ENCODE data around the gene TMPRSS11E.
A peak's percentile ranks its signal among the peaks of the same experiment; 100 is the strongest.
"Not testable (repeated sequence)": the region's sequence is repeated elsewhere in the genome, so short reads cannot be mapped to it uniquely, and the experiment has no call there.

The TMPRSS11E gene

DNA sequence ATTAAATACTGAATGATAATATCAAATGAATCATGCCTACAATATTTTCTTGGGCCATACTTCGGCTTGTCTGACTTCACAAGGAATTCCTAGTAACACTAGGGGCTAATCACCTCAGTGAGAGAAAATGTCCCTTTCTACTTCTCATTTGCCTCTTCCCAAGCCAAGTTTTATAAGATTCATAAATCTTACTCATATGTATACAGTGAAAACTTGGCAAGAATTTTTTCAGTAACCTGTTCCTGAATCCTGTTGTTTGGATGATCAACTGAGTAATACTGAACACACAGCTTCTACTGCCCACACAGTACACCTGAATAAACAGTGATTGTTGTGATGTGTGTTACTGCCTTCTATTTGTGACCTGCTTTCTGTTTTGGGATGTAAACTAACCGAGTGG lies 16.5 kb downstream of the TMPRSS11E start:
- DNase-seq: no peak

DNA sequence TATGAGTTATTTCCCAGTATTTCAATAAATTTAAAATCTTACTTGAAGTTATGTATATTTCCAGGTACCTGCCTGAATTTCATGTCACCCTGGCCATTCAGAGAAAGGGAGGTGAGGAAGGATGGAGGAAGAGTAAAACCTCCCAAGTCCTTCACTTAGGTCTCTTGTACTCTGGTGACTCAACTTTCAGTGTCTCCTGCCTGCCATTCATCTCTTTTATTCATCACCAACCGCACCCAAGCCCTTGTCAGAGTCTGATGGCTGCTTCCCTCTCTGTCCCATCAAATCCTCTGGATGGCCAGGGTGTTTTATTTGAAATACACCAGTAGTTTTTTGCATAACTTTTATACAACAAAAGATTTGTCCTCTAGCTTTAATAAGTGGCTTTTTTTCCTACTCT lies 17.8 kb downstream of the TMPRSS11E start:
- no peak for DNase-seq

DNA sequence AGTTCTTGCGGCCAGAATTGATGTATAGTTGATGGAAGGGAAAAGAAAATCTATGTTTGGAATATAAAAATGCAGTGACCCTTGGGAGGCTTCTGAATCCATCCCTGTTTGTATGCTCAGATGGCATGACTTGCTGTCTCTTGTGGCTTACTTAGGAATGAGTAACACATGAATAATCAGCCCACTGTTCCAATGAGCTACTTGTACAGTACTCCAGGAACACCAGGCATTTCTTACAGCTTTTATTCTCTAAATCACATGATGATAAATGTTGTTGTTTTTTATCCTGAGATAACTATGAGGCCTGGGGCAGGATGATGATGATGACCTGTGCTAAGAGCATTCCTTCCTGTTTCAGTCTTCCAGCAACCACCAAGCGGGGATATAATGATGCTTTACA lies 18.9 kb downstream of the TMPRSS11E start:
- DNase-seq: no peak

DNA sequence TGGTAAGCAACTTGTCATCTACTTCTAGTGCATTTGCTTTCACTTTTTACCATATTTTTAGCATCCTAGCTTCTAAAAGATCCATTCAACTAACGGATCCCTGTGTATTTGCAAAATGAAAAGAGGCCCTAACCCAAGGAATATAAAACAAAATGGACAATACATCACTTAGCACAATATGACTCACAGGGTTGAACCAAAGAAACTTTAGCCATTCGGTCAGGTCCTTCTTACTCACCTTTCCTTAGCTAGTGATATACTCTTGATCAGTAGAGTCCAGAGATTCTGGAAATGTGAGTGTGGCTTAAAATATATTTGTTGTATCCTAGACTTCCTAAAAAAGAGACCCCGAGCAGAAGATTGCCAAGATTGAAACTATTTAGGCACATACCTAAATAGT lies 19.5 kb downstream of the TMPRSS11E start:
- DNase-seq: no peak

DNA sequence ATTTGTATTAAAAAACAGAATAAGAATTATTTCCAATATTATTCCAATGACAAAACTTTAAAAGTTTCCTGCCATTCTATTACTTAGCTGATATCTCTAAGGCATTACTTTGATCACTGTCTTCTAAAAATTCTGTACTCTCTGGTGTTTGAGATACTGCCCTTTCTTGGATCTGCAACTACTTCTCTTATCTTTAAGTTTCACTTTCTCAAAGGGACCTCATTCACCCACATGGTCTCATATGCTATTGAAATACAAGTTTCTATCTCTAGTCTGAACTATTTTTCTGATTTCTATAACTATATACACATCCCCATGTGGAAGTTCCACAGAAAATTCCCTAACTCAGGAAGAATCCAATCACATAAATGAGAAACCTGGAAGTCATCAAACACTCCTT lies 22.2 kb downstream of the TMPRSS11E start:
- no peak for DNase-seq

DNA sequence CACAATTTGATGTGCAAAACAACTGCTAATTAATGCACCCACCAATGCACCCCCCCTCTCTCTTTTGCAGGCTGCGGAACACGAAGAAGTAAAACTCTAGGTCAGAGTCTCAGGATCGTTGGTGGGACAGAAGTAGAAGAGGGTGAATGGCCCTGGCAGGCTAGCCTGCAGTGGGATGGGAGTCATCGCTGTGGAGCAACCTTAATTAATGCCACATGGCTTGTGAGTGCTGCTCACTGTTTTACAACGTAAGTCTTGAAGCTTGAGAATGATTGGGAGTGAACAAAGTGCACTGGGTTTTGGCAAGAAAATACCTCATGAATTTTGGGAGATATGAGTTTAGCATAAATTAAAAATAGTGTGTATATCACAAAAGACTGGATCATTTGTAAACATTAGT lies 28.9 kb downstream of the TMPRSS11E start:
- no peak for DNase-seq

DNA sequence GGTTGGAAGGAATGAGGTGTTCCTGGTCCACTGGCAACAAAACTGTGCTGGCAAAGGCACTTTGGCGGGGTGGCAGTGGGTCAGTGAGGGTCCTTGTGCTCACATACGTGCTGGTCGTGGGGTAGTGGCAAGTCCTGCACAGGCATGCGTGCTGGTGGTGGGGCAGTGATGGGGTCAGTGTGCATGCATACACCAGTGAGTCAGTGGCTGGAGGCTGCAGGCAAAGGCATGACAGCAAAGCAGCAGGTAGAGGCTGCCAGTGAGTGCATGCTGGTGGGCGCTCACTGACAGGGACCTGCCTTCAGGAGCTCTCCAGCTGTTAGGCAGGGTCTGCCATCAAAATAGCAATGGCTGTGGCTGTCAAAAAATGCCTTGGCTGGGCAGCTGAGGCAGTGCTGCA lies 42.1 kb downstream of the TMPRSS11E start:
- no peak for DNase-seq

DNA sequence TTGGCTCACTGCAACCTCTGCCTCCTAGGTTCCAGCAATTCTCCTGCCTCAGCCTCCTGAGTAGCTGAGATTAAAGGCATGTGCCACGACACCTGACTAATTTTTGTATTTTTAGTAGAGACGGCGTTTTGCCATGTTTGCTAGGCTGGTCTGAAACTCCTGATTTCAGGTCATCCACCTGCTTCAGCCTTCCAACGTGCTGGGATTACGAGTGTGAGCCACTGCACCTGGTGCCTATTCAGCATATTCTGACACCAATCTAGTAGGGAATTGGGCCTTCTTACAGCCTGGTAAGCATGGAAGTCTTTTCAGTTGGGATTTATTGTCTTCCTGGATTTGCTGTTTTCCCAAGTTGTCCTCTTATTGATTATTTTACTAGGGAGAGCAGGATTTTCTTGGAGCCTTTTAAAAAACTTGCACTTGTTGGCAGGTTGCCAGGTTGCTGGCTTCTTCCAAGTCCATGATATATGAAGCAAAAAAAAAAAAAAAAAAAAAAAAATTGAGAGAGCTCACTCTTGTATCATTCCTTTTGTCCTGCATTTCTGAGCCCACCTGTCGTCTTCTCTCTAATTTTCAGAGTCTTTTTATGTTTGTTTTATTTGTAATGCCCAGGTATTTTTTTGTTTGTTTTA lies 43.7 kb downstream of the TMPRSS11E start:
- no peak for DNase-seq

DNA sequence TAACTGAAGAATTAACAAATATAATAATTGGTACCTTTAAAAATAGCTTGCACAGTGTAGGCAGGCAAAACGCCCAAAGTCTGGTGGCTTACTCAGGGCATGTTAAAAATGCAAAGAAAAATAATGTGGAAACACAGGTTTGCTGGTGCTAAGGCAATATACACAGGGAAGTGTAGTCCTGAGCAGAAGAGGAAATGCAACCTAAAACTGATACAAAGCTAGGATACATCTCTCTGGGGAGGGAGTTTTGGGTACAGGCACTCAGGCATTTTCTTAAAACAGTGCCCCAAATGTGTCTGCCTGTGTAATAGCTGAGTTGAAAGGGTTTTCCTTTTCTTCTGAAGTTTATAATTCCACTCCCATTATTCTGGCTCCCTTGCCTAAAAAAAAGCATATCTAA lies 47.4 kb downstream of the TMPRSS11E start:
- DNase-seq: no peak

DNA sequence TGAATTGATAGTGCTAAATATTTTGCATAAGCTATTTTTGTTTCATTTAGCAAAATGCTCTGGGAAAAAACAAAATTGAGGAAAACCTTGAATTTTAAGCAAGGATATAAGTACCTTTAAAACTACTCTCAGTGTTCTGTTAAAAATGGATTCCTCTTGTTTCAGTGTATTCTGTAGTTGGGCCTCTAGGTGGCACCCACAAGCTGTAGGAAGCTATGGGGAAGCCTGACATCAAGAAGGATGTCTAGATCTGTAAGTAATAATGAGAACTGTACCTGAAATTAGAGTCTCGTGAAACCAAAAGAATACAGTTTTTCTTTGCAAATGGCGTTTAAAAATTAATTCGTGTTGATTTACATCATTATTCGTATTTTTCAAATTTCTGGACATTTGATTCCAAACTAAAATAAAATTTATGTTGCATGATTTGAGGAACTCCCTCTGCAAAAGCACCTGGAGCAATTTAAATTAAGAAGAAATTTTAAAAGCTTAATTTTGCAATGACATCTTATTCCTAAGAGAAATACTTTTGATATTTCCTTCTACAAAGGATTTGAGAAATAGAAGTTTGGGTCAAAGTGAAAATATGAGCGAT lies 51.2 kb downstream of the TMPRSS11E start:
- DNase-seq: peak; percentile 28

DNA sequence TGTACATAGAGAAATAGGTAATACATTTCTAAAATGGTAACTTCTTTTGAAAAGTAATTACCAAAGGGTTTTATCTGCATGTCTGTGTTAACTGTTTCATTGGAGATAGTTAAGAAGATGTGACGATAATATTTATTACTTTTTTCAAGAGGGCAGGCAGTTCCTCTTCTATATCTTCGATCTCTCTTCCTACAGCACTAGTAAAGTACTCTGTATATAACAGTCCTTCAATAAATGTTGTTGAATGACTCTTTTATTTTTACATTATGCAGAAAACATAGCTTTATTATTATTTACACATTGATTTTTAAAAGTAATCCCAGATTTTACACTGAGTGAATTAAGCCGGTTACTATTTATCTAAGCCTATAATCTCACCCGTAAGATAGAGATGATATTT lies 51.8 kb downstream of the TMPRSS11E start:
- DNase-seq: no peak

DNA sequence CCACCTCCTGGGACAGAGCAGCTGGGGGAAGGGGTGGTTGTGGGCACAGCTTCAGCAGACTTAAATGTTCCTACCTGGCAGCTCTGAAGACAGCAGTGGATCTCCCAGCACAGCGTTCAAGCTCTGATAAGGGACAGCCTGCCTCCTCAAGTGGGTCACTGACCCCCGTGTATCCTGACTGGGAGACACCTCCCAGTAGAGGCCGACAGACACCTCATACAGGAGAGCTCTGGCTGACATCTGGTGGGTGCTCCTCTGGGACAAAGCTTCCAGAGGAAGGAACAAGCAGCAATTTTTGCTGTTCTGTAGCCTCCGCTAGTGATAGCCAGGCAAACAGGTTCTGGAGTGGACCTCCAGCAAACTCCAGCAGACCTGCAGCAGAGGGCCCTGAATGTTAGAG lies 56.2 kb downstream of the TMPRSS11E start:
- DNase-seq: not testable (repeated sequence)

DNA sequence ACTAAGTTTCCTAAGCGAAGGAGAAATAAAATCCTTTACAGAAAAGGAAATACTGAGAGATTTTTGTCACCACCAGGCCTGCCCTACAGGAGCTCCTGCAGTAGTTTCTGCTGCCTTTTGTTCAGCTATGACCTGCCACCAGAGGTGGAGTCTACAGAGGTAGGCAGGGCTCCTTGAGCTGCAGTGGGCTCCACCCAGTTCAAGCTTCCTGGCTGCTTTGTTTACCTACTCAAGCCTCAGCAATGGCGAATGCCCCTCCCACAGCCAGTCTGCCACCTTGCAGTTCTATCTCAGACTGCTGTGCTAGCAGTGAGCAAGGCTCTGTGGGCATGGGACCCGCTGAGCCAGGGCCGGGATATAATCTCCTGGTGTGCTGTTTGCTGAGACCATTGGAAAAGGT lies 57.6 kb downstream of the TMPRSS11E start:
- DNase-seq: not testable (repeated sequence)

DNA sequence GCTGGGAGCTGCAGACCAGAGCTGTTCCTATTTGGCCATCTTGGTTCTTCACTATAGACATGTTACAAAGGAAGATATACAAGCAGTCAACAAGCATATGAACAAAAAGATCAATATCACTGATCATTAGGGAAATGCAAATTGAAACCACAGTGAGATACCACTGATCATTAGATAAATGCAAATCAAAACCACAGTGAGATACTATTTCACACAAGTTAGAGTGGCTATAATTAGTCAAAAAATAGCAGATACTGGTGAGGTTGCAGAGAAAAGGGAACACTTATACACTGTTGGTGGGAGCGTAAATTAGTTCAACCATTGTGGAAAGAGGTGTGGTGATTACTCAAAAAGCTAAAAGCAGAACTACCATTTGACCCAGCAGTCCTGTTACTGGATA lies 58.2 kb downstream of the TMPRSS11E start:
- not testable (repeated sequence) for DNase-seq

DNA sequence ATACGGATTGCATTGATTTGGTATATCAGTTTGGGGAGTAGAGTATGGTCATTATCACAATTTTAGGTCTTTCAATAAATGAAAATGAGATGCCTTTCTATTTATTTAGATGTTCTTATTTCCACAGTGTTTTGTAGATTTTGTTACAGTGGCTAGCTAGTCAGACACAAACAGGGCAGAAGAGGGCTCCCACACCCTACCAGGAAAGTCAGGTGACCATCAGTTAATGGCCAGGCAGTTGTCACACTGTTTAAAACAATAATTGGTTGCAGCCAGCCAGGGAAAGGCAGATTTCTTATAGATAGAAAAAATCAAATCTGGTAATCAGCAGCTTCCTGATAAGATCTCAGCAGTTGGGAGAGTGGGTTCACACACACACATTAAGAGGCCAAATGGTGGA lies 71.6 kb downstream of the TMPRSS11E start:
- no peak for DNase-seq

DNA sequence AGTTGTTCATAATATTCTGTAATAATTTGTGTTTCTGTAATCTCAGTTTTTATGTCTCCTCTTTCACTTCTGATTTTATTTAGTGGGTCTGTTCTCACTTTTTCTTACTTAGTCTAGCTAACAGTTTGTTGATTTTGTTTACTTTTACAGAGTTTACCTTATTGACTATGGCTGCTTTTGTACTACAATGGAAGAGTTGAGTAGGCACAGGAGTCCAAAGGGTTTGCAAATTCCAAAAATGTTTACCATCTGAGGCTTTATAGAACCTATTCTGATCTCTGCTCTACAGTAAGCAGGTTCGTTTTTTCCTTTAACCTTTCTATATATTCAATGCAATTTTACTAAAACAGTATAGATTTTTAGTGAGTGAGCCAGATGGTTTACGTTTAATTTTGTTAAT lies 73.7 kb downstream of the TMPRSS11E start:
- no peak for DNase-seq

DNA sequence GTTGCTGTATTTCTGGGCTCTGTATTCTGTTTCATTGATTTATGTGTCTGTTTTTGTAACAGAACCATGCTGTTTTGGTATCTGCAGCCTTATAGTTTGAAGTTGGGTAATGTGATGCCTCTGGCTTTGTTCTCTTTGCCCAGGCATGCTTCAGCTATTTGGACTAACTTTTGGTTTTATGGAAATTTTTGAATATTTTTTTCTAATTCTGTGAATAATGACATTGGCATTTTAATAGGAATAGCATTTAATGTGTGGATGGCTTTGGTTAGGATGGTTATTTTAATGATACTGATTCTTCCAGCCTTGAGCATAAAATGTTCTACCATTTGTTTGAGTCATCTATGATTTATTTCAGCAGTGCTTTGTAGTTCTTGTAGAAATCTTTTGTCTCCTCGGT lies 75.0 kb downstream of the TMPRSS11E start:
- not testable (repeated sequence) for DNase-seq

DNA sequence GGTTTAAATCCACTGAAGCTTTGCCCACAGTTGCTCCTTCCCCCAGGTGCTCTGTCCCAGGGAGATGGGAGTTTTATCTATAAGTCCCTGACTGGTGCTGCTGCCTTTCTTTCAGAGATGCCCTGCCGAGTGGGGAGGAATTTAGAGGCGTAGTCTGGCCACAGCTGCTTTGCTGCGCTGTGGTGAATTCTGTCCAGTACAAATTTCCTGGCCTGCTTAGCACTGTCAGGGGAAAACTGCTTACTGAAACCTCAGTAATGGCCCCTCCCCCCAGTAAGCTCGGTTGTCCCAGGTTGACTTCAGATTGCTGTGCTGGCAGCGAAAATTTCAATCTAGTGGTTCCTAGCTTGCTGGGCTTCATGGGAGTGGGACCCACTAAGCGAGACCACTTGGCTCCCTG lies 88.7 kb downstream of the TMPRSS11E start:
- no peak for DNase-seq

DNA sequence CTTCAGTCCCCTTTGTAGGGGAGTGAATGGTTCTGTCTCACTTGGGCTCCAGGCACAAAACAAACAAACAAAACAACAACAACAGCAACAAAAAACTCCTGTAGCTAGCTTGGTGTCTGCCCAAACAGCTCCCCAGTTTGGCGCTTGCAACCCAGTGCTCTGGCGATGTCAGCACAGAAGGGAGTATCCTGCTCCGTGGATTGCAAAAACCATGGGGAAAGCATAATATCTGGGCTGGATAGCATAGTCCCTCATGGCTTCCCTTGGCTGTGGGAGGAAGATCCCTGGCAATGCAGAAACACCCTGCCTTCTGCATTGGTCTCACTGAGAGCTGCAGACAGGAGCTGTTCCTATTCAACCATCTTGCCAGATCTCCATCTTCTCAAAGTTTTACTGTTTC lies 89.1 kb downstream of the TMPRSS11E start:
- DNase-seq: no peak

DNA sequence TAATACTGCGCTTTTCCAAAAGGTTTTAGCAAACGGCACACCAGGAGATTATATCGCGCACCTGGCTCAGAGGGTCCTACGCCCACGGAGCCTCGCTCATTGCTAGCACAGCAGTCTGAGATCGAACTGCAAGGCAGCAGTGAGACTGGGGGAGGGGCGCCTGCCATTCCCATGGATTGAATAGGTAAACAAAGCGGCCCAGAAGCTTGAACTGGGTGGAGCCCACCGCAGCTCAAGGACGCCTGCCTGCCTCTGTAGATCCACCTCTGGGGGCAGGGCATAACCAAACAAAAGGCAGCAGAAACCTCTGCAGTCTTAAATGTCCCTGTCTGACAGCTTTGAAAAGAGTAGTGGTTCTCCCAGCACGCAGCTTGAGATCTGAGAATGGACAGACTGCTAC lies 95.5 kb downstream of the TMPRSS11E start:
- not testable (repeated sequence) for DNase-seq

All from NCI-H1694 treated with DMSO at 0.1 percent for 48 hours (cell line).